ENCODE results near the gene CCDC149.

Gene CCDC149

DNA sequence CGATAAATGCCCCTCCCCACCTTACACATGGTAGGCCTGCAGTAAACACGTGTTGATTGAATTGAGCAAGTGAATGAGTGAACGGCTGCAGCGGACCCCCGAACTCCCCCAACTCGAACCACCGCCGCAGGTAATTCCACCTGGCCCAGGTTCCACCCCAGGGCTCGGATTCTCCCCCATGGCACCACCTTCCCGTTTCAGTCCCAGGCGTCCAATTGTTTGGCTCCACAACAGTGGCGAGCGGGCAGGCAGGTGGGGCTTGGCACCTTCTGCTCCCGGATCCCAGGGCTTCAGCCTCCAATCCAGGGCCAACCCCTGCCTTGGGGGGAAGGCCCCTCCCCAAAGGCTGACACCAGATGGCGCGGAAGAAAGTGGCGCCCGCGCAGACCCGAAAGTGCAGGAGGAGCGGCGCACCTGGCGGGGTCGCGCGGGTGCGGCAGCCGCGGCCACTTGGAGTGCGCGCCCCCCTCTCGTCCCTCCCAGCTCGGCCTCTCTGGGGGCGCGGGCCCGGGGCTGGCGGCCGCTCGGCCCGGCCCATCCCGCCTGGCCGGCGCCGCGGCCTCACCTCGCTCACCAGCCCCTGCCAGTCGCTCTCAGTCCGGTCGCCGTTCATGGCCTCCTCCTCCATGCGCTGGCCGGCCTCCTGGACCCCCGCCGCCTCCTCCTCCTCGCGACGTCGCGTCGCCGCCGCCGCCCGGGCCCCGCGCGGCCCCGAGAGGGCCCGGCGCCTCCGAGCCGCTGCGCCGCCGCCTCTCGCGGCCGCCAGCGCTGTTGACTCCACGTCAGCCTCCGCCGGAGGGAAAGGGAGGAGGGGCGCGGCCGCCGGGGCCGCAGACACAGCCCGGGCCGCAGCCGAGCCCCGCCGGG, at the start of gene CCDC149:
Gene CCDC149, minus strand, starts transcription at position 791 of the 867 bp plus-strand sequence. Its CDS starts 178 bp downstream, at position 613.
- peak; percentile 69 for DNase-seq

DNA sequence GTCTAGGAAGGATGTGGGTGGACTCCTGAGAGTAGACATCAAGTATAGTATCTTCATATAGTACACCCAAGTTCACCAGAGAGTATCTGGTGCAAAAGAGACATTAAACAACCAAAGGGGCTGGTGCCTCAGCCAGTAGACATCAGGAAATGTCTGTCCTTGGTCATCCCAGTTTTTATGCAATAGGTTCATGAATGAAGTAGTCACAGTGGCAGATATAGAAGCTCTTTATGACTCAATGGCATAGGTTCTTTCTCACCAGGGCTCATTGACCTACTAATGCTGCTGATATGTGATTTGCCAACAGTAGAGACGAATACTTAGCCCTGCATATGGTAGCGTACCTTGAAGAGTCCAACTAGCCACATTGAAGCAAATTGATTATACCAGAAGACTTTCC, 45.0 kb upstream of the CCDC149 start:
- no peak for DNase-seq

DNA sequence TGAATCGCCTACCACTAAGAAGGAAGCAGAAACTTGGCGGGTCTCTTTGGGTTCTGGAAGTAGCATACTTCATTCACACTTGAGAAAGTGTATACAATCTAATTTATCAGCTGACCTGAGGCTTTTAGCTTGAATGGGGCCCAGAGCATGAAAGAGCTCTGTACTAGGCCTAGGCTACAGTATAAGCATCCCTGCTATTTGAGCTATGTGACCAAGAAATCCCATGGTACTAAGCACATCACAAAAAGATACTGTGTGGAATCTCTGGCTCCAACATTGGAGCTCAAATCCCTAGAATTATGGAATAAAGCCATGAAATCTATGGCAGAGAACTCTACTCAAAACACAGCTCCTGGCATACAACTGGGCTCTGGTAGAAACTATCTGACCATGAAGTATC, 43.9 kb upstream of the CCDC149 start:
- DNase-seq, result no peak

DNA sequence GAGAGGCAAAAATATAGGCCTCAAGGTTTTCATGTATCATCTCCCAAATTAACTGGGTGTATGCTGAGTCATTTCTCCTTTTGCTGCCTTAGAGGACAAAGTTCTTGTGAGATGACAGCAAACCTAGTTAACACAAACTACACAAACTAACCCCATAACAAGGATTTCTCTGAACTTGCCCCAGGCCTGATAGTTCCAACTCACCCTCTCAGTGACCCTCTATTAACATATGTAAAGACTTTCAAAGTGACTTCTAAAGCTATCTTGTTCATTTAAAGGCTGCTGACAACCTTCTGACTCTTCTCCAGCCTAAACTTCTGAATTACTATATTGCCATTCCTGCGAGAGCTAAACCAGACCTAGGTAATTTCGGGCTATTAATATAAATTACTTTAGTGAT, 43.2 kb upstream of the CCDC149 start:
- no peak for DNase-seq

DNA sequence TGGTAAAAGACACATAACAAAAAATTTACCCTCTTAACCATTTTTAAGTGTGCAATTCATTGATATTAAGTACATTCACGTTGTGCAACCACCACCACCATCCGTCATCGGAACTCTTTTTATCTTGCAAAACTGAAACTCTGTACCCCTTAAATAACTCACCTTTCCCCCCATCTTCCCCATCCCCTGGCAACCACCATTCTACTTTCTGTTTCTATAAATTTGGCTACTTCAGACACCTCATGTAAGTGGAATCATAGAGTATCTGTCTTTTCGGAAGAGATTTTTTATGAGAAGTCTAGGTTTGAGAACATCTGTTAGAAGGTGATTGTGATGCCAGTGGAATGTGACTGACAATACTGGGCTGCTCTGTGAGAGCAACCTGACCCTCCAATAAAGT, 39.8 kb upstream of the CCDC149 start:
- DNase-seq, result no peak

DNA sequence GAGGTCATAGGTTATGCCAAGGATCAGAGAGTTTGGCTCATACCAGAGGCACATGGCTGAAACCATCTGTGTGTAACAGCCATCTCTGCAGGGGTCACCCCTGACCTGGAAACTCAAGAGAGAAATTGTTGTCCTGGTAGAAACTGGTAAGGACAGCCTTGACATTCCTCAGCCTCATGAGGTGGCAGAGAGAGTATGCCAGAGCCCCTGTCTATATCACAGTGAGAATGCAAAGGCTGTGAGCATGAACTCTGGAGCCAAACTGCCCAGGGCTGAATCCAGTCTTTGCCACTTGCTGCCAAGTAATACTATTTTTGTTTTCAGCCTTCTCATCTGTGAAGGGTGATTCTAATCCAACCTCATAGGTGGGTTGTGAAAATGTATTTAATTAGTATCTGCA, 37.1 kb upstream of the CCDC149 start:
- no peak for DNase-seq

DNA sequence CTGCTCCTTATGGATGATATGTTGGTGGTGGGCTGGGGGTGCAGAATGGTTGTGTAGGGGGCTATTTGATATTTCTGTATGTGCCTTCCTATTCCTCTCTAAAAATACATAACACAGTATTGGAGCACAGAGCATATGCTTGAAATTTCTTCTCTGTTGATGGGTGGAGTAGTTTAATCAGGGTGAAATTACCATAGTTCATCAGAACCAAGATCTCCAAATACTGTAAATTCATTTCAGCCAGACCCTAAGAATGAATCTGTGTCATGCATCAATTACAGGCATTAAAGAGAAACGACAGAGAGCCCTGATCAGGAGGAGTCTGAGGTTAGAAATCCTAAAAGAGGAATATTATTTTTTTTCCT, 25.1 kb upstream of the CCDC149 start:
- DNase-seq, result no peak

DNA sequence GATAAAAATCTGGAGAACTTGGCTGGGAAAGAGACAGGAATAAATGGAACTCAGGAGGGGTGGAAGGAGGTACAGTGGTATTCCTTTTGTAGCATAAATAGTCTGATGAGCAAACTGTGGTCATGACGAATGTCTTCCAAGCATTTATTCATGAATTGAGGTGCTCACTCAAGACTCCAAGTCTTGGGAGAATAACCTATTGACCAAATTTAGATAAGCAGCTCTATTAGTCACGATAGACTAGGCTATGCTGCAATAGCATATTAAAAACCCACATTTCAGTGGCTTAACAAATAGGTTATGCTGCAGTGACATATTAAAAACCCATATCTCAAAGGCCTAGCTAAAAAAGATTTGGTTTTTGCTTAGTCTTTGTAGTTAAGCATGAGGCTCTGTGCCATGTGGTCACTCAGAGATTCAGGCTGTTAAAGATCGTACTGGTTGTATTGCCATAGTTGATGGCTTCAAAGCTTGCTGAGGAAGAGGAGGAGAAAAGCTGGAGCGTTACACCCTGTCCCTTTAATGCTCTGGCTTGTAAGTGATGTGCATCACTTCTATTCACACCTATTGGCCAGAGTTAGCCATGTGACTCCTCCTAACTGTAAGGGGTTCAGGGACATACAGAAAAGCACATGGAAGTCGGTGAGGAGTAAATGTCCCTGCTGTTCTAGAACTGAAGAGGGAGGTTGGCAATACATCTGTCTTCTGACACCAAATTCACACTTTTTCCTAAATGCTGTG, 24.5 kb upstream of the CCDC149 start:
- DNase-seq, result no peak

DNA sequence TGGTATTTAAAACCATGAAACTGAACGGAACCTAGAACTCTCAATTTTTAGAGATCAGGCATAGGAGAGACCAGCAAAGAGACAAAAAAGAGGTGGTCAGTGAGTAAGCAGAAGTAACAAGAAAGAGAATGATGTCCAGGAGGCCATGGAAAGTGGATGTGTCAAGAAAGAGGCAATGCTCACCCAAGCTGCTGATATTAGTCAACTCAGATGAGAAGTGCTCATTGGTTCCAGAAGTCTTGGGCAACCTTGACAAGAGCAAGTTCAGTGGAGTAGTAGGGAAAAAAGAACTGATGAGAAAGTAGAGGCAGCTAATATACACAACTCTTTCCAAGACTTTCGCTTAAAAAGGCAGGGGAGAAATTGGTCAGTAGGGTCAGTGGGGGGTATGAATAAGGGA, 23.0 kb upstream of the CCDC149 start:
- DNase-seq, result no peak

DNA sequence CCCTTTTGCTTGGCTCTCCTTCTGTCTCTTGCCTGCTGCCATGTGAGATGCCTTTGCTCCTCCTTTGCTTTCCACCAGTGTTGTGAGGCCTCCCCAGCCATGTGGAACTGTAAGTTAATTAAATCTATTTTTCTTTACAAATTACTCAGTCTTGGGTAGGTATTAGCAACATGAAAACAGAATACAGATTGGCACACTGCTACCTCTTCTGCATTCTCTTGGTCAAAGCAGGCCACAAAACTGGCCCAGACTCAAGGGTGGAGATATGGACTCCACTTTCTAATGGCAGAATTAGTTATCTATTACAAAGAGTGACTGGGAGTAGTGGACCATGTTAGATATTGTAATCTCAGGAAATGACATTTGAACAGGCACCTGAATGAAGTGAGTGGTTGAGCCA, 21.5 kb upstream of the CCDC149 start:
- no peak for DNase-seq

DNA sequence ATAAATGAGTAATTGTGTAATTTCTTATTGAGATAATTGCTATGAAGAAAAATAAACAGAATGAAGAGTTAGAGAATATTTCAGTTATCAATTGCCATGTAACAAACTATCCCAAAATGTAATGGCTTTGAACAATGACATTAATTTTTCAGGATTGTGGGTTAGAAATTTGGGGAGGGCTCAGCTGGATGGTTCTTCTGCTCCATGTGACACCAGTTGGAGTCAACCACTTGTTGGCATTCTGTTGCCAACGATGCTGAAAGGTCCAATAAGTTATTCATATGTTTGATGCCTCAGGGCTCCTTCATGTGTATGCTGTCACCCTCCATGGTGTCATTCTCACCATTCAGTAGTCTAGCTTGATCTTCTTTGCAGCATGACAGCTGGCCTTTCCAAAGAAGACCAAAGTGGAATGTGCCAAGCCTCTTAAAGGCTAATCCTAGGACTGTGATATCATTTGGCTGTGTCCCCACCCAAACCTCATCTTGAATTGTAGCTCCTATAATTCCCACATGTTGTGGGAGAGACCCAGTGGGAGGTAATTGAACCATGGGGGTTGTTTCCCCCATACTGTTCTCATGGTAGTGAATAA, 20.9 kb upstream of the CCDC149 start:
- DNase-seq, result no peak

DNA sequence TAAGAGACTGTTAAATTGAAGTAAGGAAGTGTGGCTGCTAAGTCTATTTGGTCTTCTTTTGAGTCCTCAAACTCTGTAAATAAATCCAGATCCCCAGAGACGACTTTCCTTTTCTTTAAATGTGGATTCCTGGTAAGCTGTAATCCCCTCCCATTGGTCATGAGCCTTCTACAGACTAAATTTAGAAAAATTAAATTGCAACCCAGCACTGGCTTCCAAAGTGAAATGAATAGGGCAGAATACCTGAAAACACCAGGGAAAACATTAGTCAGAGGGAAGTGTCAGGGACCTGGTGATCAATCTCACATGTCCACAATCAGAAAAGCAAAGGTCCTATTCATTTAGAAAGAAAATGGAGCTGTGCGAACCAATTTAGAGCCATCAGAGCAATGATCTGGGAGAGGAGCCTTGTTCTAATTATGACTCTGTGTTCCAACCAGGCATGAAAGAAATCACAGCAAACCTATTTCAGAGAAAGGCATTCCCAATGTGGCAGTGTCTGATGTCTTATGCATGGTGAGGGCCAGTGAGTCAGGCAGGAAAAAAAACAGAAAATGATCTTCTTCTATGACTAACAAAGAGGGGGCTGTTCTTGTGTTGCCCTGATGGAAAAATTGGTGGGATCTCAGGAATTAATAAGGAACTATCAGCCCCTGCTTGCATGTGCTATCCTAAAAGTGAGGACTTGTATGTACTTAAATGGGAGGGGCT, 19.8 kb upstream of the CCDC149 start:
- no peak for DNase-seq

DNA sequence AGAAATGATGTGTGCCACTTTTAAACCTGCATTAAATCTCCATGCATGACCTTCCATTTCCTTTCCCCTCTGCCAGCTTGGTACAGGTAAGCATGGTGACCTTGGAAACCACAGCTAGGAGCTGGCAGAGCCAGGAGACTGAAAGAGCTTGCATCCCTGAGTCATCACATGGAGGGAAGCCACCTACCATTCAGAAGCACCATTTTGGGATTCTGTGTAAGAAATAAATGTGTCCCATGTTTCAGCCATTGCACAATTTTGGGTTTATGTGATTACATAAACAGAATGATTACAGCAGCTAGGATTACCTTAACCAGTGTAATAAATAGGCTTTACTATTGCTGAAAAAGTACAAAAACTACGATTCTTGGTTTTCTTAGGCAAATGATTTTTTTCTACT, 17.3 kb upstream of the CCDC149 start:
- no peak for DNase-seq

DNA sequence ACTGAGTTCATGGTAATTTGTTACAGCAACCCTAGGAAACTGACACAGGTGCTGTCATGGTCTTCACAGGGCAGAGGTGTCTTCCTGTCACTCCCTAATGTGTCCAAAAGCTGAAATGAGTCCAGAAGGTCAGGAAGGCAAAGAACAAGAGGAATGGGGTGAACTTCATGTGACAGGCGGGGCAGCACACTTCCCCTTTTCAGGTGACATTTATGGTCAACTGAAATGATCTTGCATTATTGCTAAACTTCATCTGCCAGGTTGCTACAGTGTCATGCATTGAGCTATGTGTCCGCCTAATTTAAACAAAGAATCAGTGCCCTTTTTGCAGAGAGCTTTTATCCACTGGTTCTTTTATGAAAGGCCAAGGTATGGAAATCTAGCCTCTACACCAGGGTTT, 15.9 kb upstream of the CCDC149 start:
- DNase-seq, result no peak

DNA sequence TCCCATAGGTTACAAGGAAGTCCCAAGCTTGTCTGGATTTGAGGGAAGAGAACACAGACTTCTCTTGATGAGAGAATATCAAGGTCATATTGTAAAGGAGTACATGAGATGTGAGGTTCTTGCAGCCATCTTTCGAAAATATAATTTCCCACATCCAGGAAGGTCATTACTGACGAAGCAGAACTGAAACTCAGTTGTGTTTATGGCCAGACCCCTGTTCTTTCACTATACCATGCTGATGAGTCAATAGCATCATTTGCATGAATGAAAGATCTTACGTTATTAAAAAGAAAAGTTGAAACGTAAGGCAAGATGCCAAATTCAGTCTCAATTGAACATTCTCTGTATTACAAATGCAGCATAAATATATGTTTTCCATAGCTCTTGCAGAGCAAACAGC, 14.2 kb upstream of the CCDC149 start:
- no peak for DNase-seq

DNA sequence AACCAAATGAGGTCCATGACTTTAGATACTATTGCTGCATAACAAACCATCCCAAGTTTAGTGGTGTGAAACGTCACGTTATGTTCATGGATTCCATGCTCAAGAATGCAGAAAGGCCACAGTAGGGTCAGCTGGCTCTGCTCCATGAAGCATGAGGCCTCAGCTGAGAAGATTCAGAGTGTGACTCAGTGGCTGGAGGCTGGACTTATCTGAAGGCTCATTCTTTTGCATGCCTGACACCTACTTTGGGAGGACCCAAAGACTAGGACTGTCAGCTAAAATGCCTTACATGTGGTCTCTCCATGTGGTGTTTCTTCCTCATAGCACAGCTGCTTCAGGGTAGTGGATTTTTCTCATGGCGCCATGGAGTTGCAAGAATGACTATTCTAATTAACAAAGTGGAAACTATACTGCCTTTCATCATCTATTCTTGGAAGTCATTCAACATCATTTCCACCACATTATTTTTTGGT, 11.5 kb upstream of the CCDC149 start:
- no peak for DNase-seq

DNA sequence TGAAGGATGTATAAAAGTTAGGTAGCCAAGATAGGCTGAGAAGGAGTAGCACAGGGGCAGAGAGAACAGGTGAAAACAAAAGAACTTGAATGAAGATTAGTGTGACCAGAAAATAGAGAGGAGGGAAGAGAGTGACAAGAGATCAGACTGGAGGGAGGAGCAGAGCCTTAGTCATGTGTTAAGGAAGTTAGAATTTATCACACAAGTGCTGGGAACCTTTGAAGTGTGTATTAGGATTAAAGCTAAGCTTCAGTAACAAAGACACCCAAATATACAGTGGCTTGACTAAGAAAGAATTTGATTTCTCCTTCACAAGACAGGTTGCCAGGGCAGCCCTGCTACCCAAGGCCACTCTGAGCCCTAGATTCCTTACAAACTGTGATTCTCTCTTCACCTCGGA, 10.7 kb upstream of the CCDC149 start:
- no peak for DNase-seq

DNA sequence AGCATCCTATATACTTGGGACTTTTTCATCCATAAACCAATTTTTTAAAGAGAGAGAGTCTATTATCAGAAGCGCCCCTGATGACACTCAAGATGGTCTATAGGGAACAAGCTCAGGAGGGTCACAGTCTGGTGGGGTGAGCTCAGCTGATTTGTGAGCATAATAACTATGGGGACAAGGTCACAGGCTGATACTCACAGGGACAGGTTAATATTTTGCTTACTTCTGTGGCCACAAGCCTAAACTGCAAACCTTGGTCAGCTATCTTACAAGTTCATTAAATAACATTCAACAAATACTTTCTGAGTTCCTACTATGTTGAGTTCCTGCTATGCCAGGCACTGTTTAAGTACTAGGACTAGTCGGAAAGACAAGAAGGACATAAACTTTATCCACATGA, 10.2 kb upstream of the CCDC149 start:
- DNase-seq, result no peak

DNA sequence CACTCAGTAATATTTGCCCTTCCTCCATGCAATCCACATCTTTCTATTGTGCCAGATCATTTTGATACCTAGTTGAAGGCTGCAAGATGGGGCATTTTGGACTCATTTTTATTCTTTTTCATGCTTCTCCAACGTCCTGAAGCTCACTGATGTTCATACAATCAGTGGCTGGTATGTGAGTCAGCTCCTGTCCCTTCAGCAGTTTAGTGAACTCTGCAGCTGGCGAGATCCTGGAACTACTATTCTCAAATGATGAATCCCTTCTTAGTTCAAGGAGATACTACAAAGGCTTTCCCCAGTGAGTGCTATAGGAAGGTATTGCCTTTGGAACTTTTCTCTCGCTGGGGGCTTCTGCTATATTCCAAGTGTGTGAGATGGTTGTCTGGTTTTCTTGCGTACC, 9.6 kb upstream of the CCDC149 start:
- no peak for DNase-seq

DNA sequence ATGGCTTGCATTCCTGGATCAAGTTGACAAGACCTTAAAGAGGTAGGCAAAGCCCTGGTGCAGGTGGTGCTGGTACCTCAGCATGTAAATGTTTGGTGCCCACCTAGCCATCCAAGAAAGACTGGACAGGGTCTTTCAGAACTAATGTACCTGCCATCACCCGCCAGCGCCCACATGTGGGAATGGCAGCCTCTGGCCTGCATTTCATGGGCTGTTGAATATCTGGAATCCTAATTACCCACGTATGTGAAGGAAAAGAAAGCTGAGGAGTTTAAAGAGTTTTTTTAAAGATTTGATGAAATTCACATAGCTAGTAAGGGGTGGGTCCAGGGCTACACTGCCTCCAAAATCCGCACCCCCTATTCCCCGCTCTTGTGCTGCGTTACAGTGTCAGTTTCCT, 8.6 kb upstream of the CCDC149 start:
- DNase-seq, result no peak

DNA sequence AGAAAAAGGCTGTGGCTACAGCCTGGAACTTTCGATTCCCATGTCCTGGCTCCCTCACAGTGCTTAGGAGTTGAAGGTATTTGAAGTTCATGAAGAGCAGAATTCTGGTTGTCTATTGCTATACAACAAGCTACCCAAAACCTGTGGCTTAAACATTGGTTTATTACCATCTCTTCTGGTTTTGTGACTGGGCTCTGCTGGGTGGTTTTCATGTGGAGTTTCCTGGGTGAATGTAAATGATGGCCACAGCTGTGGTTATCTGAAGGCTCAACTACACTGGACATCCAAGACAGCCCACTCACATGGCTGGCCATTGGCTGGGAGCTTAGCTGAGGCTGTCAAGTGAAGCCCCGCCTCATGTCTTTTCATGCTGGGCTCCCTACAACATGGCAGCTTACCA, 7.2 kb upstream of the CCDC149 start:
- DNase-seq, result no peak

DNA sequence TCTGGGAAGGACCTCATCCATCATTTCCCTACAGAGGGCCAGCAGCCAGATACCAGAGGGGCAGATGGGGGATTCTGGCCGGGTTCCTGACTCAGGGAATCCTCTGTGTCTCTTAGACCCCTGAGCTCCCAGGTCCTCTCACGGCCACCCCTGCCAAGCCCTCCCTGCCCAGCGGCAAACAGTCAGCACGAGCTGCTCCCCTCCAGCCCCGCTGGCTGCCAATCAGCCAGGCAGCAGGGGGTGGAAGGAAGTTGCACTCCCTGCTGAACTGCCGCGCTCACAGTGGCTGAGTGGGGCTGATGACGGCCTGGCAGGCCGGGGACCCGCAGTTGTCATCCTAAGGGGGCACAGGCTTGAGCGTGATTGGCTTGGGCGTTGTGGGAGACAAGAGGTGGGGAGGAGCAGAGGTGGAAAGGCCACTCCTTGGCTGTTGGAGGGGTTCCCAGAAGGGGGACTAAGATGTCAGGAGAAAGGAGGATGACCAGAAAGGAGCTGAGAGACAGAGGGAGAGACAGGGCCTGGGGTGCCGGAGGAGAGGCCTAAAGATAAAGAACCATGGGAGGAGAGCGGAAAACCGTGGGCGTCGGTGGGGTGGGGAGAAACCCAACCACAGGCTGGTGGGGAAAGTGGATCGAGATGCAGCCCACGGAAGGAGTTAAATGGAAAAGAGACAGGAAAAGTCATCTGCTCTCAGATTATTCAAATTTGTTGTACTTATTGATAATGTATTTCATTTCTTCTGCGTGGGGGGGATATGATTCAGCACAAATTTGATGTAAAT, 4.4 kb upstream of the CCDC149 start:
- no peak for DNase-seq
